HepG2 (cell line): Measurements from ENCODE around the gene ZBTB20. TPM values are rescaled to one million over a fixed set of nuclear protein-coding genes. Genes with fewer than 3 reads are reported as not detected.

Experiments
- ATAC-seq: fragments of 200-7000 bp; cut with Tn5 transposase; 3 replicates; pipeline ENCODE4 v1.9.1; 2020; ENCODE audit warnings: mild to moderate bottlenecking, moderate library complexity
- BruUV-seq: library from RNA; stranded (reverse); fragments of 400-500 nt; replicated peaks from 2 replicates; lab custom pipeline; 2021; lab: Mats Ljungman, UMichigan
- CTCF ChIA-PET: fragments of 300-600 bp; formaldehyde crosslinking; extraction: SDS; loops from one replicate; lab custom pipeline; 2021; ENCODE audit warnings: low total read pairs, inconsistent platforms, low intra/inter-chr PET ratio; lab: Yijun Ruan, JAX
- POLR2A ChIA-PET: fragments of 350-600 bp; sonication (Branson Sonifier 250); formaldehyde crosslinking; loops from one replicate; lab custom pipeline; 2020; ENCODE audit warnings: antibody characterized with exemption, inconsistent platforms; lab: Yijun Ruan, JAX
- DNase-seq: peaks from one replicate; pipeline ENCODE4 v3.0.0-alpha.2; 2015; ENCODE audit warnings: low spot score
- FAIRE-seq: peaks from 3 replicates; lab custom pipeline; 2011; peaks lifted over from hg19 to GRCh38; lab: Jason Lieb, UNC
- H2AFZ ChIP-seq: one replicate; pipeline ENCODE4 v1.6.1; 2011; ENCODE audit warnings: low read length, inconsistent platforms
- H3K27ac ChIP-seq: fragments of 300-600 bp; 3 replicates; pipeline ENCODE4 v1.8.0; 2011; ENCODE audit warnings: mixed run types, mild to moderate bottlenecking, mixed read lengths, low read length, inconsistent platforms; ENCODE audit not compliant: insufficient read depth; ENCODE audit errors: extremely low read length
- H3K27me3 ChIP-seq, 2 experiments: fragments of 200-600 bp in 1 of 2; 2 replicates in 1 of 2; 3 replicates in 1 of 2; pipeline versions ENCODE4 v1.6.0 to v1.8.0; 2011; ENCODE audit warnings: low read length in 2 of 2, mild to moderate bottlenecking in 2 of 2, moderate library complexity in 2 of 2, inconsistent platforms in 1 of 2; ENCODE audit not compliant: insufficient read depth in 2 of 2, control insufficient read depth in 1 of 2
- H3K36me3 ChIP-seq, 2 experiments: fragments of 200-600 bp in 1 of 2; replicated peaks in 1 of 2; 2 replicates in 1 of 2; 3 replicates in 1 of 2; pipeline versions ENCODE4 v1.5.1 to v1.8.0; 2011; ENCODE audit warnings: low read length in 2 of 2, inconsistent platforms in 1 of 2; ENCODE audit not compliant: insufficient read depth in 2 of 2, control insufficient read depth in 1 of 2
- H3K4me1 ChIP-seq: 2 replicates; pipeline ENCODE4 v1.5.1; 2012; ENCODE audit warnings: low read length, inconsistent platforms; ENCODE audit not compliant: insufficient read depth
- H3K4me2 ChIP-seq: 2 replicates; pipeline ENCODE4 v1.6.0; 2011; ENCODE audit warnings: low read depth, low read length, inconsistent platforms
- H3K4me3 ChIP-seq, 3 experiments: fragments of 200-600 bp in 1 of 3; sonication (generic), shearing (Covaris generic) in 1 of 3; replicated peaks in 1 of 3; 2 replicates each; pipeline ENCODE4 v1.5.1; 2011 to 2016; ENCODE audit warnings: low read length in 3 of 3, inconsistent platforms in 2 of 3, low read depth in 2 of 3, mild to moderate bottlenecking in 2 of 3, control low read depth in 1 of 3, mixed read lengths in 1 of 3; ENCODE audit not compliant: insufficient read depth in 1 of 3
- H3K79me2 ChIP-seq: one replicate; pipeline ENCODE4 v1.6.1; 2011; ENCODE audit warnings: low read length, inconsistent platforms; ENCODE audit not compliant: insufficient read depth
- H3K9ac ChIP-seq: 2 replicates; pipeline ENCODE4 v1.6.0; 2011; ENCODE audit warnings: mild to moderate bottlenecking, low read depth, low read length, inconsistent platforms; ENCODE audit not compliant: insufficient read depth
- H3K9me3 ChIP-seq: 2 replicates; pipeline ENCODE4 v1.5.1; 2012; ENCODE audit warnings: mild to moderate bottlenecking, low read length
- H4K20me1 ChIP-seq: 2 replicates; pipeline ENCODE4 v1.6.0; 2011; ENCODE audit warnings: inconsistent platforms, mild to moderate bottlenecking, low read length, moderate library complexity; ENCODE audit not compliant: insufficient read depth
- ARNT2 ChIP-seq: sonication (generic); formaldehyde crosslinking; IDR thresholded peaks from 2 replicates; pipeline ENCODE4 v1.8.0; 2022; ENCODE audit warnings: mild to moderate bottlenecking, low read depth, missing genetic modification reagents, moderate library complexity
- E2F1 ChIP-seq: sonication (generic); formaldehyde crosslinking; IDR thresholded peaks from 2 replicates; pipeline ENCODE4 v1.5.0; 2020; ENCODE audit warnings: missing genetic modification reagents
- GLMP ChIP-seq: sonication (generic); formaldehyde crosslinking; IDR thresholded peaks from 2 replicates; pipeline ENCODE4 v1.9.0; 2021; ENCODE audit warnings: missing genetic modification reagents, mild to moderate bottlenecking, borderline replicate concordance
- GPBP1L1 ChIP-seq: sonication (generic); formaldehyde crosslinking; IDR thresholded peaks from 2 replicates; pipeline ENCODE4 v1.5.0; 2020; ENCODE audit warnings: mild to moderate bottlenecking, missing genetic modification reagents
- HHEX ChIP-seq: IDR thresholded peaks from 2 replicates; pipeline ENCODE4 v1.6.1; 2016; ENCODE audit warnings: control low read depth
- TEAD2 ChIP-seq: sonication (generic); formaldehyde crosslinking; IDR thresholded peaks from 2 replicates; pipeline ENCODE4 v1.9.0; 2021; ENCODE audit warnings: missing genetic modification reagents
- ZNF234 ChIP-seq: sonication (generic); formaldehyde crosslinking; conservative IDR thresholded peaks from 2 replicates; pipeline ENCODE4 v1.5.1; 2020; ENCODE audit warnings: mild to moderate bottlenecking, missing genetic modification reagents
- ZNF256 ChIP-seq: sonication (generic); formaldehyde crosslinking; conservative IDR thresholded peaks from 2 replicates; pipeline ENCODE4 v1.4.0; 2020; ENCODE audit warnings: missing genetic modification reagents
- ZNF296 ChIP-seq: sonication (generic); formaldehyde crosslinking; conservative IDR thresholded peaks from 2 replicates; pipeline ENCODE4 v1.5.0; 2020; ENCODE audit warnings: mild to moderate bottlenecking, missing genetic modification reagents
- ZNF350 ChIP-seq: sonication (generic); formaldehyde crosslinking; IDR thresholded peaks from 2 replicates; pipeline ENCODE4 v1.4.0; 2020; ENCODE audit warnings: mild to moderate bottlenecking, low read depth, missing genetic modification reagents, borderline replicate concordance
- ZNF607 ChIP-seq: sonication (generic); formaldehyde crosslinking; IDR thresholded peaks from 2 replicates; pipeline ENCODE4 v1.5.1; 2020; ENCODE audit warnings: missing genetic modification reagents, mild to moderate bottlenecking, borderline replicate concordance
- ZNF883 ChIP-seq: sonication (generic); formaldehyde crosslinking; IDR thresholded peaks from 2 replicates; pipeline ENCODE4 v1.5.1; 2020; ENCODE audit warnings: mild to moderate bottlenecking, missing genetic modification reagents; ENCODE audit errors: not compliant biosample characterization
- WGBS: methylation state at CpG from one replicate; pipeline ENCODE4 v1.1.6; 2017; ENCODE audit warnings: low lambda C conversion rate; 5-methylcytosine and 5-hydroxymethylcytosine counted together
- in situ Hi-C: cut with HindIII; loops from 2 replicates; pipeline ENCODE4 v1.10.0; 2017; ENCODE audit warnings: low pct_unique_long_range_greater_than_20kb; ENCODE audit not compliant: extremely low pct_ligation_motif_present
- intact Hi-C: fragments of 100-400 bp; cut with micrococcal nuclease; formaldehyde crosslinking; loops from one replicate; pipeline ENCODE4 v1.10.0; 2022; ENCODE audit not compliant: unreplicated experiment
- polyA plus RNA-seq, 8 experiments: library from polyadenylated mRNA; depleted of rRNA in 3 of 8; stranded (reverse) in 7 of 8; unstranded in 1 of 8; fragments of >200 nt; fragmentation: Illumina TruSeq in 4 of 8; extraction: Trizol in 4 of 8; gene quantifications; 2 replicates each; pipeline versions ENCODE4 v1.2.1 to v1.2.3, GENCODE V29; 2011 to 2016; ENCODE audit warnings: low read depth in 4 of 8, missing spikeins in 1 of 8, mixed read lengths in 1 of 8; ENCODE audit not compliant: insufficient read depth in 1 of 8
- total RNA-seq, 5 experiments: library from RNA; depleted of rRNA; stranded (reverse); fragments of >200 nt; fragmentation: Illumina TruSeq; extraction: Trizol; gene quantifications; 2 replicates each; pipeline ENCODE4 v1.2.3, GENCODE V29; 2016; ENCODE audit warnings: low read depth in 1 of 5

The ZBTB20 gene
- total and polyA plus RNA-seq, 2 of the 13 experiments (the other 11 are each of a cell fraction or from before 2014, with no cell fraction given): 1.9 to 8.8 TPM

GRCh38 chr3:114439284-114439683, 707.8 kb downstream of the ZBTB20 start:
- FAIRE-seq (no peak), DNase-seq (no peak), ATAC-seq (no peak)
- H3K79me2 ChIP-seq: no peaks in the 10 kb centered on the region
- H4K20me1 ChIP-seq: no peaks in the 10 kb centered on the region; the same call in 1 of the 2 replicates
- no peaks in the 10 kb centered on the region for H3K9me3 ChIP-seq
- in situ Hi-C loops (no loop called here), intact Hi-C loops (no loop called here)
- H3K9ac ChIP-seq: no peak overlapping the region
- H3K4me1 ChIP-seq: no peaks in the 10 kb centered on the region
- no peak overlapping the region for H3K4me2 ChIP-seq
- POLR2A ChIA-PET: no interaction called here
- H3K36me3 ChIP-seq: no peaks in the 10 kb centered on the region
- CTCF ChIA-PET: no interaction called here
- H3K27me3 ChIP-seq: no peaks in the 10 kb centered on the region
- 83% methylated on average over 1 of the region's 1 CpG for WGBS
- H3K27ac ChIP-seq: no peak overlapping the region
- no peak overlapping the region for H2AFZ ChIP-seq
- no TSS peak for BruUV-seq
- H3K4me3 ChIP-seq: no peak overlapping the region
- TF ChIP-seq ZNF883 (no peak), ZNF234 (CRISPR knock-in tag) (no peak), ZNF256 (CRISPR knock-in tag) (no peak), ZNF607 (CRISPR knock-in tag) (no peak), TEAD2 (CRISPR knock-in tag) (no peak), HHEX (no peak), E2F1 (CRISPR knock-in tag) (no peak), GPBP1L1 (CRISPR knock-in tag) (no peak), ZNF296 (CRISPR knock-in tag) (no peak), GLMP (CRISPR knock-in tag) (no peak), ZNF350 (CRISPR knock-in tag) (no peak), ARNT2 (CRISPR knock-in tag) (no peak)
